Measurements from ENCODE around the gene QPCT. TPM values are rescaled to one million over a fixed set of nuclear protein-coding genes. Genes with fewer than 3 reads are reported as not detected.

QPCT gene
- polyA plus RNA-seq, 1 of the 3 experiments (the other 2 are of a cell fraction): 0.12 TPM

DNA sequence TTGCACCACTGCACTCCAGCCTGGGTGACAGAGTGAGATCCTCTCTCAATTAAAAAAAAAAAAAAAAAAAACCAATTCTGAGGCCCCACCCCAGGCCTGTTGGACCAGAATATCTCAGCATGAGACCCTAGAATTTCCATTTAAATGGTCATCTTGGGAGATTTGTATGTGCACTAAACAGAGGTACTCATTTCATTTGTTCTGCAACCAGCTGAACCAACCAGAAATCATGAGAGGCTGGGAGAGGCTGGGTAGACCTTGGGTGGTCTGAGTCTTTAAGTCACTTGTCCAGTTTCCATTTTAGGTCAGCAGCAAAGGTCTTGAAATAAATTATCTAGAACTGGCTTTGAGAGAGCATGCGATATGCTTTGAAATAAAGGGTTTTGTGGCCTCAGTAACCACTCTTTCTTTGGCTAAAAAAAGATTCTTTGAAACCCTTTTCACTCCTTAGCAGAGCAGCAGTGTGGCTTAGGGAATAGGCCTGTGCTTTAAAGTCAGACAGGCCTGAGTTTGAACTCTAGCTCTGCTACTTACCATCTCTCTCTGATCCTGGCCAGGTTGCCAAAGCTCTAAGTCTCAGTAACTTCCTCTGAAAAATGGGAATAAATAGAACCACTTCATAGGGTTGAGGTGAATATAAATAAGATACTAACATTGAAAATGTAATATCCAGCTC, 52.6 kb downstream of the QPCT start (continued):
- TF ChIP-seq, protein P1, sequence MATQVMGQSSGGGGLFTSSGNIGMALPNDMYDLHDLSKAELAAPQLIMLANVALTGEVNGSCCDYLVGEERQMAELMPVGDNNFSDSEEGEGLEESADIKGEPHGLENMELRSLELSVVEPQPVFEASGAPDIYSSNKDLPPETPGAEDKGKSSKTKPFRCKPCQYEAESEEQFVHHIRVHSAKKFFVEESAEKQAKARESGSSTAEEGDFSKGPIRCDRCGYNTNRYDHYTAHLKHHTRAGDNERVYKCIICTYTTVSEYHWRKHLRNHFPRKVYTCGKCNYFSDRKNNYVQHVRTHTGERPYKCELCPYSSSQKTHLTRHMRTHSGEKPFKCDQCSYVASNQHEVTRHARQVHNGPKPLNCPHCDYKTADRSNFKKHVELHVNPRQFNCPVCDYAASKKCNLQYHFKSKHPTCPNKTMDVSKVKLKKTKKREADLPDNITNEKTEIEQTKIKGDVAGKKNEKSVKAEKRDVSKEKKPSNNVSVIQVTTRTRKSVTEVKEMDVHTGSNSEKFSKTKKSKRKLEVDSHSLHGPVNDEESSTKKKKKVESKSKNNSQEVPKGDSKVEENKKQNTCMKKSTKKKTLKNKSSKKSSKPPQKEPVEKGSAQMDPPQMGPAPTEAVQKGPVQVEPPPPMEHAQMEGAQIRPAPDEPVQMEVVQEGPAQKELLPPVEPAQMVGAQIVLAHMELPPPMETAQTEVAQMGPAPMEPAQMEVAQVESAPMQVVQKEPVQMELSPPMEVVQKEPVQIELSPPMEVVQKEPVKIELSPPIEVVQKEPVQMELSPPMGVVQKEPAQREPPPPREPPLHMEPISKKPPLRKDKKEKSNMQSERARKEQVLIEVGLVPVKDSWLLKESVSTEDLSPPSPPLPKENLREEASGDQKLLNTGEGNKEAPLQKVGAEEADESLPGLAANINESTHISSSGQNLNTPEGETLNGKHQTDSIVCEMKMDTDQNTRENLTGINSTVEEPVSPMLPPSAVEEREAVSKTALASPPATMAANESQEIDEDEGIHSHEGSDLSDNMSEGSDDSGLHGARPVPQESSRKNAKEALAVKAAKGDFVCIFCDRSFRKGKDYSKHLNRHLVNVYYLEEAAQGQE (IDR thresholded peaks at IDR 0.05; ENCODE audit: low read depth, low read length): no peak
- TF ChIP-seq EP300 (IDR thresholded peaks at IDR 0.05; ENCODE audit: borderline replicate concordance in 1 of 2, low read depth in 1 of 2, low read length in 1 of 2) (no peak), YY1 (IDR thresholded peaks at IDR 0.05; ENCODE audit: low read depth) (no peak), CHD2 (IDR thresholded peaks at IDR 0.05; ENCODE audit: low read length, partially characterized antibody) (no peak), NRF1 (IDR thresholded peaks at IDR 0.05; ENCODE audit: low read depth, low read length) (no peak)

DNA sequence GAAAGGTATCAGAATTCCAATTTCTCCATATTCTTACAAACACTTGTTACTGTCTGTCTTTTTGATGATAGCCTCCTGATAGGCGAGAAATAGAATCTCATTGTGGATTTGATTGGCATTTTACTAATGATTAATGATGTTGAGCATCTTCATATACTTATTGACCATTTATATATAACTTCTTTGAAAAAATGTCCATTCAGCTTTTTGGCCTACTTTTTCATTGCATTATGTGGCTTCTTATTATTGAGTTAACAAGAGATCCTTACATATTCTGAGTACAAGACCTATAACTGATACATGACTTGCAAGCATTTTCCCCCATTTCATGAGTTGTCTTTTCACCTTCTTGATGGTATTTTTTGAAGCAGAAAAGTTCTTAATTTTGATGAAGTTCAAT, 54.6 kb downstream of the QPCT start:
- H3K27ac ChIP-seq (ENCODE audit: low read depth in 2 of 2, low read length in 1 of 2): no peak overlapping the region
- ChIA-PET CTCF (interaction anchor here (0.7 to 14.4 kb wide), 8 partner anchors 8 to 678 kb away, joined by 3 to 546 read pairs (median 3); no protein-coding TSS in a partner anchor), POLR2A (no interaction called here)
- no peak for DNase-seq
- H3K9me3 ChIP-seq: 0 out of 2 replicates have a peak, but pooled peaks cover 5% of the 10 kb centered on the region
- H2AFZ ChIP-seq (ENCODE audit: low read depth): no peak overlapping the region
- TF ChIP-seq, protein P2, sequence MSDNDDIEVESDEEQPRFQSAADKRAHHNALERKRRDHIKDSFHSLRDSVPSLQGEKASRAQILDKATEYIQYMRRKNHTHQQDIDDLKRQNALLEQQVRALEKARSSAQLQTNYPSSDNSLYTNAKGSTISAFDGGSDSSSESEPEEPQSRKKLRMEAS (IDR thresholded peaks at IDR 0.05; ENCODE audit: low read depth): no peak
- TF ChIP-seq EZH2phosphoT487 (IDR thresholded peaks at IDR 0.05; ENCODE audit: borderline replicate concordance, low read depth) (no peak), NFIC (IDR thresholded peaks at IDR 0.05; ENCODE audit: borderline replicate concordance) (no peak), GATA2 (CRISPR knock-in tag; IDR thresholded peaks at IDR 0.05) (no peak), MEF2A (IDR thresholded peaks at IDR 0.05; ENCODE audit: borderline replicate concordance, low read depth) (no peak), RXRA (IDR thresholded peaks at IDR 0.05; ENCODE audit: borderline replicate concordance, low read depth) (no peak), SMC3 (IDR thresholded peaks at IDR 0.05; ENCODE audit: low read depth, low read length) (no peak), ELF1 (IDR thresholded peaks at IDR 0.05) (no peak), SIN3A (IDR thresholded peaks at IDR 0.05; ENCODE audit: borderline replicate concordance, low read depth, low read length) (no peak), RCOR1 (IDR thresholded peaks at IDR 0.05; ENCODE audit: low read length) (no peak)
- TF ChIP-seq, protein P3, sequence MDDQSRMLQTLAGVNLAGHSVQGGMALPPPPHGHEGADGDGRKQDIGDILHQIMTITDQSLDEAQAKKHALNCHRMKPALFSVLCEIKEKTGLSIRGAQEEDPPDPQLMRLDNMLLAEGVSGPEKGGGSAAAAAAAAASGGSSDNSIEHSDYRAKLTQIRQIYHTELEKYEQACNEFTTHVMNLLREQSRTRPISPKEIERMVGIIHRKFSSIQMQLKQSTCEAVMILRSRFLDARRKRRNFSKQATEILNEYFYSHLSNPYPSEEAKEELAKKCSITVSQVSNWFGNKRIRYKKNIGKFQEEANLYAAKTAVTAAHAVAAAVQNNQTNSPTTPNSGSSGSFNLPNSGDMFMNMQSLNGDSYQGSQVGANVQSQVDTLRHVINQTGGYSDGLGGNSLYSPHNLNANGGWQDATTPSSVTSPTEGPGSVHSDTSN (IDR thresholded peaks at IDR 0.05): no peak
- TF ChIP-seq, protein P4, sequence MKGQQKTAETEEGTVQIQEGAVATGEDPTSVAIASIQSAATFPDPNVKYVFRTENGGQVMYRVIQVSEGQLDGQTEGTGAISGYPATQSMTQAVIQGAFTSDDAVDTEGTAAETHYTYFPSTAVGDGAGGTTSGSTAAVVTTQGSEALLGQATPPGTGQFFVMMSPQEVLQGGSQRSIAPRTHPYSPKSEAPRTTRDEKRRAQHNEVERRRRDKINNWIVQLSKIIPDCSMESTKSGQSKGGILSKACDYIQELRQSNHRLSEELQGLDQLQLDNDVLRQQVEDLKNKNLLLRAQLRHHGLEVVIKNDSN (IDR thresholded peaks at IDR 0.05; ENCODE audit: borderline replicate concordance, low read depth): no peak
- TF ChIP-seq, protein P1 (IDR thresholded peaks at IDR 0.05; ENCODE audit: low read depth, low read length): no peak
- H4K20me1 ChIP-seq (ENCODE audit: insufficient read depth): no peaks in the 10 kb centered on the region
- H3K4me2 ChIP-seq: no peak overlapping the region
- H3K27me3 ChIP-seq (ENCODE audit: insufficient read depth): no peaks in the 10 kb centered on the region
- H3K79me2 ChIP-seq (ENCODE audit: insufficient read depth): no peaks in the 10 kb centered on the region
- H3K36me3 ChIP-seq (replicated peaks in 1 of 2; ENCODE audit: control insufficient read depth in 1 of 2, insufficient read depth in 2 of 2, low read length in 1 of 2): no peaks in the 10 kb centered on the region
- no peak overlapping the region for H3K4me3 ChIP-seq (ENCODE audit: low read depth in 2 of 2, low read length in 1 of 2)
- H3F3A ChIP-seq (replicated peaks; ENCODE audit: insufficient read depth): no peaks in the 10 kb centered on the region
- peaks cover 0 to 6% of the 10 kb centered on the region in 2 experiments; a peak in 2 of 4 replicates for H3K4me1 ChIP-seq (ENCODE audit: control insufficient read depth in 1 of 2, insufficient read depth in 2 of 2, low read depth in 1 of 2, low read length in 1 of 2)
- H3K9ac ChIP-seq: no peak overlapping the region
- 89% methylated on average over 1 of the region's 1 CpG for WGBS (ENCODE audit: low lambda C conversion rate)
- no peaks in the 10 kb centered on the region for H3K9me2 ChIP-seq

Data from SK-N-SH (cell line).